CD4-positive, alpha-beta T cell treated with Interleukin-2 at 100 ng/mL for 4 hours (primary cell): ENCODE data around the gene CCDC88C.

ENCODE experiments used
- DNase-seq: peaks from one replicate; pipeline ENCODE4 v3.0.0-alpha.2; 2020; ENCODE audit warnings: low spot score

Gene CCDC88C

GRCh38 chr14:91242635-91243034, 175.0 kb downstream of the CCDC88C start:
- DNase-seq: no peak

GRCh38 chr14:91241863-91242262, 175.8 kb downstream of the CCDC88C start:
- DNase-seq: peak; percentile 54

GRCh38 chr14:91238661-91239060, 179.0 kb downstream of the CCDC88C start:
- no peak for DNase-seq

- no peak for DNase-seq
Measured at GRCh38 chr14:91238085-91238484, 179.5 kb downstream of the CCDC88C start.

- no peak for DNase-seq
Measured at GRCh38 chr14:91237219-91237618, 180.4 kb downstream of the CCDC88C start.

- DNase-seq: no peak
Measured at GRCh38 chr14:91235841-91236240, 181.8 kb downstream of the CCDC88C start.

GRCh38 chr14:91234791-91235114, 182.9 kb downstream of the CCDC88C start:
- no peak for DNase-seq

- DNase-seq: no peak
Measured at GRCh38 chr14:91233936-91234790, 183.5 kb downstream of the CCDC88C start.

GRCh38 chr14:91232603-91233002, 185.0 kb downstream of the CCDC88C start:
- no peak for DNase-seq

- no peak for DNase-seq
Measured at GRCh38 chr14:91232052-91232451, 185.6 kb downstream of the CCDC88C start.

- no peak for DNase-seq
Measured at GRCh38 chr14:91231446-91231845, 186.2 kb downstream of the CCDC88C start.

- no peak for DNase-seq
Measured at GRCh38 chr14:91230397-91231035, 187.1 kb downstream of the CCDC88C start.

GRCh38 chr14:91229743-91230200, 187.8 kb downstream of the CCDC88C start:
- peak; percentile 80 for DNase-seq

- no peak for DNase-seq
Measured at GRCh38 chr14:91229005-91229382, 188.6 kb downstream of the CCDC88C start.

GRCh38 chr14:91228112-91229004, 189.3 kb downstream of the CCDC88C start:
- peak; percentile 82 for DNase-seq

GRCh38 chr14:91227183-91227628, 190.4 kb downstream of the CCDC88C start:
- DNase-seq: peak; percentile 31

GRCh38 chr14:91226360-91226759, 191.3 kb downstream of the CCDC88C start:
- DNase-seq: peak; percentile 33

GRCh38 chr14:91225025-91225424, 192.6 kb downstream of the CCDC88C start:
- no peak for DNase-seq

- peak; percentile 62 for DNase-seq
Measured at GRCh38 chr14:91223028-91223783, 194.4 kb downstream of the CCDC88C start.
